B cell (primary cell): ENCODE measurements around the gene ARFGEF2. TPM values are rescaled to one million over a fixed set of nuclear protein-coding genes. Genes with fewer than 3 reads are reported as not detected.

ENCODE experiments used
- ATAC-seq: fragments of 200-7000 bp; cut with Tn5 transposase; one replicate; pipeline ENCODE4 v1.10.0; 2021; ENCODE audit warnings: low read depth, mild to moderate bottlenecking, moderate number of reproducible peaks, moderate library complexity
- CTCF ChIA-PET: fragments of 350-600 bp; sonication (Branson Sonifier 250); formaldehyde crosslinking; loops from one replicate; lab custom pipeline; 2021; ENCODE audit warnings: antibody characterized with exemption, inconsistent platforms; lab: Charles Lee
- POLR2A ChIA-PET: fragments of 350-600 bp; sonication (Branson Sonifier 250); formaldehyde crosslinking; loops from one replicate; lab custom pipeline; 2021; ENCODE audit warnings: antibody characterized with exemption; lab: Charles Lee
- DNase-seq: peaks from one replicate; pipeline ENCODE4 v3.0.0; 2013
- H2AFZ ChIP-seq: 2 replicates; pipeline ENCODE4 v1.6.1; 2012; ENCODE audit warnings: mild to moderate bottlenecking, low read depth, low read length; ENCODE audit not compliant: insufficient read depth, poor library complexity, severe bottlenecking
- H3K27ac ChIP-seq, 2 donors: 1 replicate in 1 of 2; 2 replicates in 1 of 2; pipeline ENCODE4 v1.5.1; 2012 to 2013; ENCODE audit warnings: low read length in 2 of 2, mild to moderate bottlenecking in 2 of 2, moderate library complexity in 1 of 2
- H3K27me3 ChIP-seq, 4 experiments: fragments of 200-600 bp in 1 of 4; sonication (generic) in 1 of 4; replicated peaks in 1 of 4; 1 replicate in 2 of 4; 2 replicates in 2 of 4; pipeline versions ENCODE4 v1.6.1 to v1.7.0; 2013 to 2016; ENCODE audit warnings: low read length in 3 of 4, mild to moderate bottlenecking in 2 of 4, mixed read lengths in 1 of 4, moderate library complexity in 1 of 4; ENCODE audit not compliant: insufficient read depth in 4 of 4, control insufficient read depth in 3 of 4; ENCODE audit errors: control extremely low read depth in 1 of 4
- H3K36me3 ChIP-seq, 2 experiments: replicated peaks in 1 of 2; 1 replicate in 1 of 2; 2 replicates in 1 of 2; pipeline versions ENCODE4 v1.6.1 to v1.7.1; 2013; ENCODE audit warnings: low read length in 1 of 2; ENCODE audit not compliant: insufficient read depth in 2 of 2, control insufficient read depth in 1 of 2; ENCODE audit errors: control extremely low read depth in 1 of 2, extremely low read depth in 1 of 2
- H3K4me1 ChIP-seq, 2 donors: fragments of 200-600 bp in 1 of 2; sonication (generic) in 1 of 2; 1 replicate in 1 of 2; 2 replicates in 1 of 2; pipeline versions ENCODE4 v1.5.1 to v1.6.1; 2013 to 2017; ENCODE audit warnings: low read length in 2 of 2; ENCODE audit not compliant: control insufficient read depth in 2 of 2, insufficient read depth in 2 of 2
- H3K4me2 ChIP-seq: replicated peaks from 2 replicates; pipeline ENCODE3; 2012; ENCODE audit warnings: mild to moderate bottlenecking, low read depth, low read length; ENCODE audit not compliant: poor library complexity, severe bottlenecking
- H3K4me3 ChIP-seq, 5 experiments: fragments of 200-600 bp in 1 of 5; sonication (generic) in 1 of 5; 1 replicate in 3 of 5; 2 replicates in 2 of 5; pipeline versions ENCODE4 v1.5.1 to v1.7.0; 2011 to 2016; ENCODE audit warnings: low read length in 4 of 5, mild to moderate bottlenecking in 4 of 5, low read depth in 2 of 5, control low read depth in 1 of 5, moderate library complexity in 1 of 5; ENCODE audit not compliant: insufficient read depth in 1 of 5; ENCODE audit errors: control extremely low read depth in 1 of 5, extremely low read depth in 1 of 5
- H3K79me2 ChIP-seq: fragments of 200-600 bp; sonication (generic); one replicate; pipeline ENCODE4 v1.6.0; 2016; ENCODE audit warnings: low read length; ENCODE audit not compliant: control insufficient read depth, insufficient read depth
- H3K9ac ChIP-seq: fragments of 200-600 bp; sonication (generic); 2 replicates; pipeline ENCODE4 v1.6.1; 2017; ENCODE audit warnings: mild to moderate bottlenecking, low read length, moderate library complexity
- H3K9me3 ChIP-seq, 3 donors: one replicate each; pipeline versions ENCODE4 v1.6.1 to v1.7.1; 2013; ENCODE audit warnings: low read length in 2 of 3; ENCODE audit not compliant: control insufficient read depth in 2 of 3, insufficient read depth in 1 of 3; ENCODE audit errors: control extremely low read depth in 1 of 3
- H4K20me1 ChIP-seq: 2 replicates; pipeline ENCODE4 v1.6.0; 2012; ENCODE audit warnings: mild to moderate bottlenecking, low read length; ENCODE audit not compliant: insufficient read depth, control insufficient read depth, poor library complexity, severe bottlenecking
- H3K27ac Mint-ChIP-seq: one replicate; pipeline ENCODE4 v1.8.0; 2021; ENCODE audit warnings: mixed read lengths
- H3K27me3 Mint-ChIP-seq: one replicate; pipeline ENCODE4 v1.8.0; 2021; ENCODE audit warnings: mixed read lengths
- H3K4me1 Mint-ChIP-seq: one replicate; pipeline ENCODE4 v1.8.0; 2021; ENCODE audit warnings: mixed read lengths
- H3K4me3 Mint-ChIP-seq: one replicate; pipeline ENCODE4 v1.8.0; 2021; ENCODE audit warnings: mixed read lengths
- H3K9me3 Mint-ChIP-seq: one replicate; pipeline ENCODE4 v1.8.0; 2022; ENCODE audit warnings: mixed read lengths; ENCODE audit not compliant: insufficient read depth
- CTCF ChIP-seq: fragments of 200-600 bp; IDR thresholded peaks from one replicate; pipeline ENCODE4 v1.8.0; 2022; ENCODE audit warnings: antibody characterized with exemption, mild to moderate bottlenecking
- EZH2 ChIP-seq: IDR thresholded peaks from 2 replicates; pipeline ENCODE4 v1.6.1; 2012; ENCODE audit warnings: borderline replicate concordance, low read depth, mild to moderate bottlenecking, moderate library complexity, low read length; ENCODE audit not compliant: insufficient read depth, poor library complexity, severe bottlenecking
- WGBS: methylation state at CpG from one replicate; pipeline ENCODE4 v1.1.5; 2013; ENCODE audit warnings: missing lambda C conversion rate; ENCODE audit not compliant: insufficient coverage; 5-methylcytosine and 5-hydroxymethylcytosine counted together
- intact Hi-C: fragments of 100-400 bp; cut with micrococcal nuclease; formaldehyde crosslinking; loops from one replicate; pipeline ENCODE4 v1.10.0; 2022
- polyA plus RNA-seq: library from polyadenylated mRNA; depleted of rRNA; stranded (reverse); fragments of >200 nt; gene quantifications from 2 replicates; pipeline ENCODE4 v1.2.3, GENCODE V29; 2012
- total RNA-seq, 2 donors: library from RNA; stranded (reverse); fragments of 120-200 nt in 1 of 2; gene quantifications; 1 replicate in 1 of 2; 2 replicates in 1 of 2; pipeline versions ENCODE4 v1.2.3 to v1.2.4, GENCODE V29; 2013 to 2022

The ARFGEF2 gene
- total and polyA plus RNA-seq, 2 donors (not counting 1 experiment from before 2014, with no cell fraction given), result 10.8 to 34.3 TPM

GRCh38 chr20:48923149-48923718, 1.7 kb downstream of the ARFGEF2 start:
- no peak for TF ChIP-seq CTCF
- peak overlapping the region; percentile 80 for H3K4me2 ChIP-seq
- peak overlapping the region; percentile 96 for H3K4me3 Mint-ChIP-seq
- no peak overlapping the region for H3K9ac ChIP-seq
- ChIA-PET CTCF (interaction anchor here (0.7 to 1.0 kb wide), 2 partner anchors 264 to 266 kb away, joined by 3 to 4 read pairs; no protein-coding TSS in a partner anchor), POLR2A (no interaction called here)
- peaks cover 61% of the 10 kb centered on the region for H3K4me1 Mint-ChIP-seq
- H3K36me3 ChIP-seq, result no peaks in the 10 kb centered on the region
- ATAC-seq, result no peak
- peak overlapping the region; percentile 82 to 88 for H3K27ac ChIP-seq
- no CpG with 5 or more reads among the region's 4 CpGs for WGBS
- H3K9me3 ChIP-seq, result no peaks in the 10 kb centered on the region
- H3K27ac Mint-ChIP-seq, result peak overlapping the region; percentile 83
- no peaks in the 10 kb centered on the region for H3K9me3 Mint-ChIP-seq
- H3K79me2 ChIP-seq, result peaks cover 73% of the 10 kb centered on the region
- H4K20me1 ChIP-seq, result peaks cover 20% of the 10 kb centered on the region
- no peak overlapping the region for H2AFZ ChIP-seq
- no peaks in the 10 kb centered on the region for H3K27me3 Mint-ChIP-seq
- H3K4me1 ChIP-seq, result peaks cover 56 to 62% of the 10 kb centered on the region in 2 donors
- intact Hi-C loops, result loop anchor here (5.0 kb wide), 4 partner anchors 294 to 1196 kb away; partner anchors contain the start of genes DDX27, SPATA2 and ZNFX1
- H3K4me3 ChIP-seq, result peak overlapping the region in 1 of 5 experiments; percentile 88
- no peaks in the 10 kb centered on the region for H3K27me3 ChIP-seq
- DNase-seq, result no peak

GRCh38 chr20:48924756-48925109, 3.2 kb downstream of the ARFGEF2 start:
- peaks cover 64% of the 10 kb centered on the region for H3K4me1 Mint-ChIP-seq
- DNase-seq, result no peak
- intact Hi-C loops, result loop anchor here (5.0 kb wide), 4 partner anchors 293 to 1197 kb away; partner anchors contain the start of genes DDX27, SPATA2 and ZNFX1
- H2AFZ ChIP-seq, result no peak overlapping the region
- no peaks in the 10 kb centered on the region for H3K9me3 ChIP-seq
- peak overlapping the region in 3 of 5 experiments; percentile 7 to 34 (median 27) for H3K4me3 ChIP-seq
- H3K27ac Mint-ChIP-seq, result peak overlapping the region; percentile 83
- H3K27me3 Mint-ChIP-seq, result no peaks in the 10 kb centered on the region
- no peak for TF ChIP-seq CTCF
- TF ChIP-seq EZH2, result no peak
- peaks cover 88% of the 10 kb centered on the region for H3K79me2 ChIP-seq
- ATAC-seq, result no peak
- H3K9me3 Mint-ChIP-seq, result no peaks in the 10 kb centered on the region
- H3K4me3 Mint-ChIP-seq, result peak overlapping the region; percentile 96
- no peaks in the 10 kb centered on the region for H3K36me3 ChIP-seq
- peaks cover 56 to 62% of the 10 kb centered on the region in 2 donors for H3K4me1 ChIP-seq
- no CpG with 5 or more reads among the region's 3 CpGs for WGBS
- H3K9ac ChIP-seq, result peak overlapping the region; percentile 31
- no peaks in the 10 kb centered on the region for H3K27me3 ChIP-seq
- peaks cover 33% of the 10 kb centered on the region for H4K20me1 ChIP-seq
- ChIA-PET POLR2A (no interaction called here), CTCF (interaction anchor here (1.1 to 1.5 kb wide), 2 partner anchors 8 to 267 kb away, joined by 3 to 6 read pairs; no protein-coding TSS in a partner anchor)
- peak overlapping the region; percentile 80 for H3K4me2 ChIP-seq
- peak overlapping the region; percentile 69 to 88 for H3K27ac ChIP-seq
